B cell (primary cell): ENCODE measurements around the gene SLC43A3. TPM values are rescaled to one million over a fixed set of nuclear protein-coding genes. Genes with fewer than 3 reads are reported as not detected.

Experiments used
- ATAC-seq: fragments of 200-7000 bp; cut with Tn5 transposase; one replicate; pipeline ENCODE4 v1.10.0; 2021; ENCODE audit warnings: low read depth, mild to moderate bottlenecking, moderate number of reproducible peaks, moderate library complexity
- CTCF ChIA-PET: fragments of 350-600 bp; sonication (Branson Sonifier 250); formaldehyde crosslinking; loops from one replicate; lab custom pipeline; 2021; ENCODE audit warnings: antibody characterized with exemption, inconsistent platforms; lab: Charles Lee
- POLR2A ChIA-PET: fragments of 350-600 bp; sonication (Branson Sonifier 250); formaldehyde crosslinking; loops from one replicate; lab custom pipeline; 2021; ENCODE audit warnings: antibody characterized with exemption; lab: Charles Lee
- DNase-seq: peaks from one replicate; pipeline ENCODE4 v3.0.0; 2013
- H2AFZ ChIP-seq: 2 replicates; pipeline ENCODE4 v1.6.1; 2012; ENCODE audit warnings: mild to moderate bottlenecking, low read depth, low read length; ENCODE audit not compliant: insufficient read depth, poor library complexity, severe bottlenecking
- H3K27ac ChIP-seq, 2 donors: 1 replicate in 1 of 2; 2 replicates in 1 of 2; pipeline ENCODE4 v1.5.1; 2012 to 2013; ENCODE audit warnings: low read length in 2 of 2, mild to moderate bottlenecking in 2 of 2, moderate library complexity in 1 of 2
- H3K27me3 ChIP-seq, 4 experiments: fragments of 200-600 bp in 1 of 4; sonication (generic) in 1 of 4; replicated peaks in 1 of 4; 1 replicate in 2 of 4; 2 replicates in 2 of 4; pipeline versions ENCODE4 v1.6.1 to v1.7.0; 2013 to 2016; ENCODE audit warnings: low read length in 3 of 4, mild to moderate bottlenecking in 2 of 4, mixed read lengths in 1 of 4, moderate library complexity in 1 of 4; ENCODE audit not compliant: insufficient read depth in 4 of 4, control insufficient read depth in 3 of 4; ENCODE audit errors: control extremely low read depth in 1 of 4
- H3K36me3 ChIP-seq, 2 experiments: replicated peaks in 1 of 2; 1 replicate in 1 of 2; 2 replicates in 1 of 2; pipeline versions ENCODE4 v1.6.1 to v1.7.1; 2013; ENCODE audit warnings: low read length in 1 of 2; ENCODE audit not compliant: insufficient read depth in 2 of 2, control insufficient read depth in 1 of 2; ENCODE audit errors: control extremely low read depth in 1 of 2, extremely low read depth in 1 of 2
- H3K4me1 ChIP-seq, 2 donors: fragments of 200-600 bp in 1 of 2; sonication (generic) in 1 of 2; 1 replicate in 1 of 2; 2 replicates in 1 of 2; pipeline versions ENCODE4 v1.5.1 to v1.6.1; 2013 to 2017; ENCODE audit warnings: low read length in 2 of 2; ENCODE audit not compliant: control insufficient read depth in 2 of 2, insufficient read depth in 2 of 2
- H3K4me2 ChIP-seq: replicated peaks from 2 replicates; pipeline ENCODE3; 2012; ENCODE audit warnings: mild to moderate bottlenecking, low read depth, low read length; ENCODE audit not compliant: poor library complexity, severe bottlenecking
- H3K4me3 ChIP-seq, 5 experiments: fragments of 200-600 bp in 1 of 5; sonication (generic) in 1 of 5; 1 replicate in 3 of 5; 2 replicates in 2 of 5; pipeline versions ENCODE4 v1.5.1 to v1.7.0; 2011 to 2016; ENCODE audit warnings: low read length in 4 of 5, mild to moderate bottlenecking in 4 of 5, low read depth in 2 of 5, control low read depth in 1 of 5, moderate library complexity in 1 of 5; ENCODE audit not compliant: insufficient read depth in 1 of 5; ENCODE audit errors: control extremely low read depth in 1 of 5, extremely low read depth in 1 of 5
- H3K79me2 ChIP-seq: fragments of 200-600 bp; sonication (generic); one replicate; pipeline ENCODE4 v1.6.0; 2016; ENCODE audit warnings: low read length; ENCODE audit not compliant: control insufficient read depth, insufficient read depth
- H3K9ac ChIP-seq: fragments of 200-600 bp; sonication (generic); 2 replicates; pipeline ENCODE4 v1.6.1; 2017; ENCODE audit warnings: mild to moderate bottlenecking, low read length, moderate library complexity
- H3K9me3 ChIP-seq, 3 donors: one replicate each; pipeline versions ENCODE4 v1.6.1 to v1.7.1; 2013; ENCODE audit warnings: low read length in 2 of 3; ENCODE audit not compliant: control insufficient read depth in 2 of 3, insufficient read depth in 1 of 3; ENCODE audit errors: control extremely low read depth in 1 of 3
- H4K20me1 ChIP-seq: 2 replicates; pipeline ENCODE4 v1.6.0; 2012; ENCODE audit warnings: mild to moderate bottlenecking, low read length; ENCODE audit not compliant: insufficient read depth, control insufficient read depth, poor library complexity, severe bottlenecking
- H3K27ac Mint-ChIP-seq: one replicate; pipeline ENCODE4 v1.8.0; 2021; ENCODE audit warnings: mixed read lengths
- H3K27me3 Mint-ChIP-seq: one replicate; pipeline ENCODE4 v1.8.0; 2021; ENCODE audit warnings: mixed read lengths
- H3K4me1 Mint-ChIP-seq: one replicate; pipeline ENCODE4 v1.8.0; 2021; ENCODE audit warnings: mixed read lengths
- H3K4me3 Mint-ChIP-seq: one replicate; pipeline ENCODE4 v1.8.0; 2021; ENCODE audit warnings: mixed read lengths
- H3K9me3 Mint-ChIP-seq: one replicate; pipeline ENCODE4 v1.8.0; 2022; ENCODE audit warnings: mixed read lengths; ENCODE audit not compliant: insufficient read depth
- EZH2 ChIP-seq: IDR thresholded peaks from 2 replicates; pipeline ENCODE4 v1.6.1; 2012; ENCODE audit warnings: borderline replicate concordance, low read depth, mild to moderate bottlenecking, moderate library complexity, low read length; ENCODE audit not compliant: insufficient read depth, poor library complexity, severe bottlenecking
- WGBS: methylation state at CpG from one replicate; pipeline ENCODE4 v1.1.5; 2013; ENCODE audit warnings: missing lambda C conversion rate; ENCODE audit not compliant: insufficient coverage; 5-methylcytosine and 5-hydroxymethylcytosine counted together
- intact Hi-C: fragments of 100-400 bp; cut with micrococcal nuclease; formaldehyde crosslinking; loops from one replicate; pipeline ENCODE4 v1.10.0; 2022
- polyA plus RNA-seq: library from polyadenylated mRNA; depleted of rRNA; stranded (reverse); fragments of >200 nt; gene quantifications from 2 replicates; pipeline ENCODE4 v1.2.3, GENCODE V29; 2012
- total RNA-seq, 2 donors: library from RNA; stranded (reverse); fragments of 120-200 nt in 1 of 2; gene quantifications; 1 replicate in 1 of 2; 2 replicates in 1 of 2; pipeline versions ENCODE4 v1.2.3 to v1.2.4, GENCODE V29; 2013 to 2022
- TF ChIP-seq, protein P1 (sequence below): fragments of 200-600 bp; IDR thresholded peaks from one replicate; pipeline ENCODE4 v1.8.0; 2022; ENCODE audit warnings: antibody characterized with exemption, mild to moderate bottlenecking

The SLC43A3 gene
- total and polyA plus RNA-seq, 2 donors (not counting 1 experiment from before 2014, with no cell fraction given): 7.6 to 20.9 TPM

DNA sequence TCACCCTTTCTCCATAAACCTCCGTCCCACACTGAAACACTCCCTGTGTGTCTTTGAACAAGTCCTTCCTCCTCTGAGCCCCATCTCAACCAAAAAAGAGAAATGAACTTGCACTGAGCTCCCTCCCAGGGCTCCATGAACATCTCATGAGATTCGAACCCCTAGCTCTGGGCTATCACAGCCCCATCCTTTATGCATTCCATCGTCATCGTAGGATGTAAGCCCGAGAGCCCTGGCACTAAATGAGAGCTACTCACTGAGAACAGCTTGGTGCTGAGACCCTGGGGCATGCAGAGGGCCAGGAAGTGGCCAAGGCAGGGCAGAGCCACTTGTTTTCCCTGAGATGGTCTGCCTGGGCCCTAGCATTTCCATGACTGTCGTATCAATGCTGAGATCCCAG, 12.9 kb upstream of the SLC43A3 start:
- Histone ChIP-seq H3K27me3 (no peaks in the 10 kb centered on the region), H3K9me3 (no peaks in the 10 kb centered on the region), H3K4me2 (no peak overlapping the region), H3K9ac (no peak overlapping the region), H3K4me1 (no peaks in the 10 kb centered on the region), H3K79me2 (no peaks in the 10 kb centered on the region), H2AFZ (no peak overlapping the region), H3K4me3 (no peak overlapping the region), H4K20me1 (no peaks in the 10 kb centered on the region), H3K27ac (no peak overlapping the region), H3K36me3 (no peaks in the 10 kb centered on the region)
- WGBS: 81% methylated on average over 6 of the region's 6 CpGs
- H3K4me3 Mint-ChIP-seq: no peak overlapping the region
- DNase-seq: no peak
- ChIA-PET POLR2A (no interaction called here), CTCF (interaction anchor here (0.9 to 2.2 kb wide), 2 partner anchors 18 to 90 kb away, joined by 4 to 15 read pairs; no protein-coding TSS in a partner anchor)
- no peak overlapping the region for H3K27ac Mint-ChIP-seq
- no peak for ATAC-seq
- intact Hi-C loops: no loop called here
- TF ChIP-seq EZH2: no peak
- TF ChIP-seq, protein P1, sequence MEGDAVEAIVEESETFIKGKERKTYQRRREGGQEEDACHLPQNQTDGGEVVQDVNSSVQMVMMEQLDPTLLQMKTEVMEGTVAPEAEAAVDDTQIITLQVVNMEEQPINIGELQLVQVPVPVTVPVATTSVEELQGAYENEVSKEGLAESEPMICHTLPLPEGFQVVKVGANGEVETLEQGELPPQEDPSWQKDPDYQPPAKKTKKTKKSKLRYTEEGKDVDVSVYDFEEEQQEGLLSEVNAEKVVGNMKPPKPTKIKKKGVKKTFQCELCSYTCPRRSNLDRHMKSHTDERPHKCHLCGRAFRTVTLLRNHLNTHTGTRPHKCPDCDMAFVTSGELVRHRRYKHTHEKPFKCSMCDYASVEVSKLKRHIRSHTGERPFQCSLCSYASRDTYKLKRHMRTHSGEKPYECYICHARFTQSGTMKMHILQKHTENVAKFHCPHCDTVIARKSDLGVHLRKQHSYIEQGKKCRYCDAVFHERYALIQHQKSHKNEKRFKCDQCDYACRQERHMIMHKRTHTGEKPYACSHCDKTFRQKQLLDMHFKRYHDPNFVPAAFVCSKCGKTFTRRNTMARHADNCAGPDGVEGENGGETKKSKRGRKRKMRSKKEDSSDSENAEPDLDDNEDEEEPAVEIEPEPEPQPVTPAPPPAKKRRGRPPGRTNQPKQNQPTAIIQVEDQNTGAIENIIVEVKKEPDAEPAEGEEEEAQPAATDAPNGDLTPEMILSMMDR: no peak
- no peaks in the 10 kb centered on the region for H3K4me1 Mint-ChIP-seq
- H3K9me3 Mint-ChIP-seq: no peaks in the 10 kb centered on the region
- peaks cover 7% of the 10 kb centered on the region for H3K27me3 Mint-ChIP-seq

DNA sequence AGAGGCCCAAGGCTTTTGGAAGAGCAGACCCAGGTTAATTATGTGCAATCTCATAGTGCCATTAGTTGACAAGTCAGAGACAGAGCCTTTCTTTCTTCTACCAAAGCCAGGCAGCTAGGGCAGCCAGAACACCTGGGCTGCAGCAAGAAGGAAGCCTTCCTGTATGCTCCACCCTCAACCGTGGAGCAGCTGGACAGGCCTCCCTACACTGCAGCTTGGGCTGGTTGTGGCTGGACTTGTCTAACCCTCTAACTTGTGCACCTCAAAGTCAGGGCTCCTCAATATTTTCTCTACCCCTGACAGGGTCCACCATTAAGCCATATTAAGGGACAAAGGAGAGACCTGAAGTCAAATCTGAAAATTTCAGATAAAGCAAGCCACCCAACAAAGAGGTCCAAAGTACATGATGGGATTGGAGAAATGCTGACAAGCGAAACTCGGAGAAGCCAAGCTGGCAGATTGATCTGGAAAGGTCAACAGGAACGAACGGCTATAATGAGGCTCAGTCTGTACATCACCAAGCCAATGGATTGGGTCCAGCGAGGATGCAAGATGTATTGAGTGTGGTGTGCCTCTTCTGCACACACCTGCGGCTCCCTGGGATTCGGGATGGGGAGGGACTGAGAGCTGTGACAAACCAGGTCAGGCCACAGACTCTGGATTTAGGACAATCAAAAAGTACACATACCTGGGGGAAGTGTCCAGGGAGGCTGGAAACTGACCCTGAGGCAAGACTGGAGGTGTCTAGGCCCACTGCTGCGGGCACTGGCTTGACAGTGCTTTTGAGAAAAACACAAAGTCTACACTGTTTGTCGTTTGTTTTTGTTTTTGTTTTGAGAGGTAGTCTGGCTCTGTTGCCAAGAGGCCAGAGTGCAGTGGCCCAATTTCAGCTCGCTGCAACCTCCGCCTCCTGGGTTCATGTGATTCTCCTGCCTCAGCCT, 11.7 kb upstream of the SLC43A3 start:
- TF ChIP-seq, protein P1: no peak
- no peak for TF ChIP-seq EZH2
- Histone ChIP-seq H3K36me3 (no peaks in the 10 kb centered on the region), H3K4me1 (no peaks in the 10 kb centered on the region), H3K9ac (no peak overlapping the region), H3K79me2 (no peaks in the 10 kb centered on the region), H3K27me3 (no peaks in the 10 kb centered on the region), H2AFZ (no peak overlapping the region), H3K4me3 (no peak overlapping the region), H3K27ac (no peak overlapping the region), H3K9me3 (no peaks in the 10 kb centered on the region), H4K20me1 (no peaks in the 10 kb centered on the region), H3K4me2 (no peak overlapping the region)
- no peak for ATAC-seq
- DNase-seq: no peak
- H3K4me1 Mint-ChIP-seq: no peaks in the 10 kb centered on the region
- no peak overlapping the region for H3K4me3 Mint-ChIP-seq
- no peak overlapping the region for H3K27ac Mint-ChIP-seq
- POLR2A ChIA-PET: no interaction called here
- intact Hi-C loops: no loop called here
- no peaks in the 10 kb centered on the region for H3K9me3 Mint-ChIP-seq
- H3K27me3 Mint-ChIP-seq: peaks cover 6% of the 10 kb centered on the region
- CTCF ChIA-PET: interaction anchor here (2.2 kb wide), 1 partner anchor 19 kb away, joined by 15 read pairs; no protein-coding TSS in a partner anchor
- 93% methylated on average over 12 of the region's 12 CpGs for WGBS
